ENCODE measurements around the gene PDE6D. TPM values are rescaled to one million over a fixed set of nuclear protein-coding genes. Genes with fewer than 3 reads are reported as not detected.

PDE6D gene
- total and polyA plus RNA-seq, 2 of the 13 experiments (the other 11 are each of a cell fraction or from before 2014, with no cell fraction given) = 14.1 to 23.2 TPM

- TF ChIP-seq ZNF24 (IDR thresholded peaks at IDR 0.05) = no peak
- TF ChIP-seq ZNF350 (CRISPR knock-in tag; IDR thresholded peaks at IDR 0.05; ENCODE audit: borderline replicate concordance, low read depth) = peak; percentile 39; the same call in 1 of the 2 replicates
- TF ChIP-seq ATF6 (CRISPR knock-in tag; conservative IDR thresholded peaks at IDR 0.05) = no peak
- TF ChIP-seq ZNF670 (CRISPR knock-in tag; IDR thresholded peaks at IDR 0.05; ENCODE audit: borderline replicate concordance) = no peak
- no peak for TF ChIP-seq MEIS2 (CRISPR knock-in tag; IDR thresholded peaks at IDR 0.05)
- TF ChIP-seq ZNF205 (CRISPR knock-in tag; IDR thresholded peaks at IDR 0.05) = no peak
- no peak for TF ChIP-seq FLYWCH1 (CRISPR knock-in tag; IDR thresholded peaks at IDR 0.05)
- no peak for TF ChIP-seq RBM22 (optimal IDR thresholded peaks at IDR 0.05; ENCODE audit: low read length)
- TF ChIP-seq NFIB (CRISPR knock-in tag; IDR thresholded peaks at IDR 0.05; ENCODE audit: borderline replicate concordance) = no peak
- TF ChIP-seq ZBTB34 (CRISPR knock-in tag; IDR thresholded peaks at IDR 0.05) = no peak
- 0 out of 2 replicates have a peak, but pooled peaks have one; percentile 50 for TF ChIP-seq BRF2 (CRISPR knock-in tag; IDR thresholded peaks at IDR 0.05)
- TF ChIP-seq ZFP90 (CRISPR knock-in tag; IDR thresholded peaks at IDR 0.05; ENCODE audit: borderline replicate concordance) = no peak
- TF ChIP-seq HNF1B (CRISPR knock-in tag; IDR thresholded peaks at IDR 0.05) = peak; percentile 48
- no peak for TF ChIP-seq PLRG1 (conservative IDR thresholded peaks at IDR 0.05)
- TF ChIP-seq GABPB1 (CRISPR knock-in tag; IDR thresholded peaks at IDR 0.05) = peak; percentile 91
- TF ChIP-seq SCMH1 (CRISPR knock-in tag; IDR thresholded peaks at IDR 0.05; ENCODE audit: borderline replicate concordance) = no peak
- peak; percentile 58; the same call in 1 of the 2 replicates for TF ChIP-seq UBTF (CRISPR knock-in tag; IDR thresholded peaks at IDR 0.05)
- TF ChIP-seq GLMP (CRISPR knock-in tag; IDR thresholded peaks at IDR 0.05; ENCODE audit: borderline replicate concordance) = no peak
Measured at GRCh38 chr2:231701456-231702373, 79.4 kb downstream of the PDE6D start (continued).
